Stimulated activated CD8-positive, alpha-beta memory T cell treated with anti-CD3 and anti-CD28 coated beads, Interleukin-2, amount 100 ng/mL, for 48 hours (primary cell): Measurements from ENCODE around the gene GPAT2.
"Not testable (repeated sequence)": the region's sequence is repeated elsewhere in the genome, so short reads cannot be mapped to it uniquely, and the experiment has no call there.

Experiments
- DNase-seq, 2 donors: peaks; one replicate each; pipeline ENCODE4 v3.0.0-alpha.2; 2020; ENCODE audit warnings: low read depth in 2 of 2

GPAT2 gene, protein sequence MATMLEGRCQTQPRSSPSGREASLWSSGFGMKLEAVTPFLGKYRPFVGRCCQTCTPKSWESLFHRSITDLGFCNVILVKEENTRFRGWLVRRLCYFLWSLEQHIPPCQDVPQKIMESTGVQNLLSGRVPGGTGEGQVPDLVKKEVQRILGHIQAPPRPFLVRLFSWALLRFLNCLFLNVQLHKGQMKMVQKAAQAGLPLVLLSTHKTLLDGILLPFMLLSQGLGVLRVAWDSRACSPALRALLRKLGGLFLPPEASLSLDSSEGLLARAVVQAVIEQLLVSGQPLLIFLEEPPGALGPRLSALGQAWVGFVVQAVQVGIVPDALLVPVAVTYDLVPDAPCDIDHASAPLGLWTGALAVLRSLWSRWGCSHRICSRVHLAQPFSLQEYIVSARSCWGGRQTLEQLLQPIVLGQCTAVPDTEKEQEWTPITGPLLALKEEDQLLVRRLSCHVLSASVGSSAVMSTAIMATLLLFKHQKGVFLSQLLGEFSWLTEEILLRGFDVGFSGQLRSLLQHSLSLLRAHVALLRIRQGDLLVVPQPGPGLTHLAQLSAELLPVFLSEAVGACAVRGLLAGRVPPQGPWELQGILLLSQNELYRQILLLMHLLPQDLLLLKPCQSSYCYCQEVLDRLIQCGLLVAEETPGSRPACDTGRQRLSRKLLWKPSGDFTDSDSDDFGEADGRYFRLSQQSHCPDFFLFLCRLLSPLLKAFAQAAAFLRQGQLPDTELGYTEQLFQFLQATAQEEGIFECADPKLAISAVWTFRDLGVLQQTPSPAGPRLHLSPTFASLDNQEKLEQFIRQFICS

DNA sequence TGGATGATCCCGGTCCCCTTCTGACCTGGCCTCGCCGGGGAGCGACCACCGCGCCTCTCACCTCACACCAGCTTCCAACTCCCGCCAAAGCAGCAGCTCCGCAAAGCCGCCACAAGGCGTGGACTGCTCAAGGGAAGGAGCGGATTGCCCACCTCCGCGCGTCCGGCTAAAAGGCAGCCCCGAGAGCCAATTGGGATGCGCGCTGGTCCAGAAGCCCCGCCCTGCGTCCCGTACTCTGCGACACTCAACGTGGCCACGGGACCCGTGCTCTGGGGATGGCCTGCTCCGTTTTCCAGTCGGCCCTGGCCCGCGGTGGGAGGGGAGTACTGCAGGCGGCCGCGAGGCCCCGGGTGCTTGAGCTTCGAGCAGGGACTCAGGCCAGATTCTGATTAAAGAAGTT lies at the start of gene GPAT2:
TSS of gene GPAT2 (minus strand) at position 125 of the 400 bp plus-strand sequence. CDS start 2,557 bp downstream, outside the sequence.
- DNase-seq = not testable (repeated sequence)

- no peak for DNase-seq
Measured at GRCh38 chr2:96083989-96084857, 49.5 kb upstream of the GPAT2 start.

DNA sequence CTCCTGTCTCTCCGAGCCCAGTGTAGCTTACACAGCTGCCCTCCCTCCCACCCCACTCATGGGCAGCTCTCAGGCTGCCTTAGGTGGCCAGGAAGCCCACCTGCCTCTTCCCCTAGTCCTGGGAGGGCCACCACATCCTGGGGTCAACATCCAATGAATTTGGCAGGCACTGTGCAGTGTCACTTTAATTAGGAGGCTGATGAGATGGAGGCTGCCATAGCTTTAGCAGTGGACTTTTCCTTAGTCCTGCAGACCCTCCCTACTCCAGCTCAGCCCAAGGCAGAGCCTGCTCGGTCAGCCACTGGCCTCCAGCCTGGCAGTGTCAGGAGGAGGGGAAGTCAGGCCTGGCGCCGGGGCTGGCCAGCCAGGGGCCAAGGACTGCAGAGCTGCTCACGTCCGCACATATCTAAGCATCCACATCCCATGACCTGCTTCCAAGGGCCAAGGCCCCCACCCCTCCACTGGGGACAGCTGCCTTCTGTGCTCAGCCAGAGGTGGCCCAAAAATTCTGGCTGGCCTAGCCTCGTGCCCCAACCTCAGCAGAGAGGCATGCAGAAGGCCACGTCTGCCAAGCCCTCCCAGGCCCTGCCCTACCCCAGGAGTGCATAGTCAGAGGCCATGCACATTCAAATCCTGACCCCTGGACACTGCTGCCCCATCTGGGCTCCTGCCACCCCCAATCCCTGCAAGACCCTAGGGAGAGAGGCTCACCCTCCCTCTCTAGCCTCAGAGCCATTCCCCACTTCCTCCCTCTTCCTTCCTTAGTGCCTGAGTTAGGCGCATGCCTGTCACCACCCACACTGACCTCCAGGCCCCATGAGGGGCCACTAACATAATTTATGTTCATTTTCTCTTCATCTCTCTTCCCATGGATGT lies 48.6 kb upstream of the GPAT2 start:
- DNase-seq = no peak

DNA sequence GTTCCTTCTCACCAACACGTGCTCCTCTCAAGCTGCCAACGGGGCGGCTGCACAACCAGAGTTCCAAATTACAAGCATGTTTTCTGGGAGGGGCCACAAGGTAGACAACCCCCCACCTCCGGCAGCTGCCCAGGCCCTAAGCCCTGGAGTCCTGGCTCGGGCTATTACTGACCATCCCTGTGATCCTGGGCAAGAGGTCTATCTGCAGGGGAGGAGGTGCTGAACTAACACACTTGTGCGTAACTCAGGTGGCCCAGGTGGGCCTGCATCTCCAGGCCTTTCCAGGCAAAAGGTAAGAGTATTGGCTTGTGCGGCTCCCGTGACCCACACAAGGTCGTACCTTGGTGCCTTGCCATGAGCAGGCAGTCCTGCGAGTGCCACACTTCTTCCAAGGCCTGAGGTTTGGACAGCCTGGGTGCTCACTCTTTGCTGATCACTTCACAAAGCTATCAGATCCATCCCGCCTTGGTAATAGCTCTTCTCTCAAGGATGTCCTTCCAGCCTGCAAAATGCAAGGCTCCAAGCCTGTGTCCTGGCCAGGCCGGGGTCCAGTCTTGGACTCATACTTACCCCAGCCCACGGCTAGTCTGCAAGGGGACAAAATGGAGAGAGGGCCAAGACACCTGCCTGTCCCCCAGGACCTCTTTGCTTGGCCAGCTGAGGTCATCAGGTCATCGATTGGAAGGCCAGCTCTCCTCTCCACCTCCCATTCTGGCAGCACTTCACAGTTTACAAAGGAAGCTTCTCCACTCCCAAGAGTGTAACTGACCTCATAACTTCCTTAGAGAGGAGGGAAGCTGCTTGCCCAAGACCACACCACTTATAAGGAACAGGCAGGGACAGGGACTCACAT lies 47.7 kb upstream of the GPAT2 start:
- no peak for DNase-seq

- no peak for DNase-seq
Measured at GRCh38 chr2:96081042-96081441, 46.3 kb upstream of the GPAT2 start.

DNA sequence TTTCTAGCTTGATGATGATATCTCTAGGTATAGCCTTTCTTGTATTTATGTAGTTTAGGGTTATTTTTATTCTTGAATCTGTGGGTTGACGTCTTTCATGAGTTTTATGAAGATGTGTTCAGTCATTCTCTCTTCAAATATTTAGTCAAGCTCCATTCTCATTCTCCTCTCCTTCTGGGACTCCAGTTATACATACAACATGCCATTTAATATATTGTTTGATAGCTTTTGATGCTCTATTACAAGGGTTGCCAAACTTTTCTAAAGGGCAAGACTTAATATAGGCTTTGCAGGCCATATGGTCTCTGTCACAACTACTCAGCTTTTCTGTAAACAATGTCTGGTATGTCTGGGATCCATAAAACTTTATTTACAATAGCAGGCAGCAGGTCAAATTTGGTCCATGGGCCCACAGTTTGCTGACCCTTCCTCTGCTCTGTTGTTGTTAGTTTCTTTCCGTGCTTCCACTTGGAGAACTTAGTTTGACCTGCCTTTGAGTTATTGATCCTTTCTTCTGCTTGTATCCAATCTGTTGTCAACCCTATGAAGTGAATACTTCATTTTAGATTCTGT lies 40.6 kb upstream of the GPAT2 start:
- no peak for DNase-seq

GRCh38 chr2:96074156-96074555 lies 39.4 kb upstream of the GPAT2 start:
- no peak for DNase-seq

- no peak for DNase-seq
Measured at GRCh38 chr2:96073170-96073775, 38.6 kb upstream of the GPAT2 start.

GRCh38 chr2:96072746-96073145 lies 38.0 kb upstream of the GPAT2 start:
- no peak for DNase-seq

GRCh38 chr2:96071977-96072491 lies 37.3 kb upstream of the GPAT2 start:
- DNase-seq = not testable (repeated sequence)

GRCh38 chr2:96071087-96071976 lies 36.6 kb upstream of the GPAT2 start:
- not testable (repeated sequence) for DNase-seq

GRCh38 chr2:96070351-96070750 lies 35.6 kb upstream of the GPAT2 start:
- not testable (repeated sequence) for DNase-seq

DNA sequence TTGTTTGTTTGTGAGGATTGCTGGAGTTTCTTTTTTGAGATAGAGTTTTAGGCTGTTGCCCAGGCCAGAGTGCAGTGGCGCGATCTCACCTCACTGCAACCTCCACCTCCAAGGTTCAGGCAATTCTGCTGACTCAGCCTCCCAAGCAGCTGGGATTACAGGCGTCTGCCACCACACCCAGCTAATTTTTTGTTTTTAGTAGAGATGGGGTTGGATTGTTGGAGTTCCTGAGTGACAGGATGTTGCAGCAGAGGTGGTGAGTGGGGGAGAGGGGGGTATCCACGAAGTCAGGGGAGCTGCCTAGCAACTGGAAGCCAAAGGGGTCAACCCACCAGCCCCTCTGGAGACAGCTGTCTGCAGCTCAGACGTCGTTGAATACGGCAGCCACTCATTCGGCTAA lies 35.2 kb upstream of the GPAT2 start:
- not testable (repeated sequence) for DNase-seq

DNA sequence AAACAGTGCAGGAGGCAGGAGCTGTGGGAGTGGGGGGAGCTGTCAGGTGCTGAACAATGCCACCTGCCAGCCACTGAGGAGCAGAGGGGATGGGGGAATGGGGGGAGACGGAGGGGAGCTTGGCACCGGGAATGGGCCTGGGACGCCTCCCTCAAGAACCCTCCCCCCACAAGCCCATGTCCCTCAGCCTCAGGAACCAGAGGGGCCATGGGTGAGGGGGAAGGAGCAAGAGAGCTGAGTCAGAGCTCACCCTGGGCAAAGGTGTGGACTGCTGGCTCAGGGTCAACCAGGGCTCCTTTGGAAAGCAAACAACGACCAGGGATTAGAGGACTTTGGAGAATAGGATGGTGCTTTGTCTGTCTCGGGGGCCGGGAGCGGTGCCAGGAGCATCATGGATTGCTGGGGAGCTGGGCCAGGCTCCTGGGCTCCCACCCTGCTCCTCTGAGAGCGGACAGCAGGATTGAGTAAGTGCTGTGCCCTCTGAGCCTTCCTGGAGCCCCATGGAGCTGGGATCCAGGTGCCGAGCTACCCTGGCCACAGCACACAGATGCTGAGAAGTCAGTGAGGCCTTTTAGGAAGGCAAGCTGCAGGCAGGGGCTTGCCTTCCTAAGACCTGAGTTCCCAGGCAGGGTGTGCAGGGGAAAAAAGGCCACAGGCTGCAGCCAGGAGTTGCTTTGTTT lies 33.3 kb upstream of the GPAT2 start:
- not testable (repeated sequence) for DNase-seq

GRCh38 chr2:96067098-96067660 lies 32.5 kb upstream of the GPAT2 start:
- not testable (repeated sequence) for DNase-seq

DNA sequence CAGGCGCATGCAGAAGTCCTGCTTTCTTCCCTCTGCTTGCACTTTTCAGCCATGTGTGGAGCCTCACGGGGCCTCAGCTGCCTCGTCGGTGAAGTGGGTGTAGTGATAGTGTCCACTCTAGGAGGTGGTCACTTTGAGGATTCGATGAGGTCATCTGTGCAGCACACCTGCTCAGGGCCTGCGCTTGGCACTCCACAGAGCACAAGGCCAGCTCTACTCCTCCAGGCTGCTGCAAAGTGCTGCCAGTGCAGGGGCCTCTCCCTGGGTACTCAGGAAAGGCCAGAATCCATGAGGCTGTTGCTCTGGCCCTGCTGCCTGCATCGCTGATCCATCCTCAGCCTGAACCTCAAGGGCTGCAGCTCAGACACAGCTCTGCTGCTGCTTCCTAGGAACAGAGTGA lies 31.8 kb upstream of the GPAT2 start:
- DNase-seq = not testable (repeated sequence)

DNA sequence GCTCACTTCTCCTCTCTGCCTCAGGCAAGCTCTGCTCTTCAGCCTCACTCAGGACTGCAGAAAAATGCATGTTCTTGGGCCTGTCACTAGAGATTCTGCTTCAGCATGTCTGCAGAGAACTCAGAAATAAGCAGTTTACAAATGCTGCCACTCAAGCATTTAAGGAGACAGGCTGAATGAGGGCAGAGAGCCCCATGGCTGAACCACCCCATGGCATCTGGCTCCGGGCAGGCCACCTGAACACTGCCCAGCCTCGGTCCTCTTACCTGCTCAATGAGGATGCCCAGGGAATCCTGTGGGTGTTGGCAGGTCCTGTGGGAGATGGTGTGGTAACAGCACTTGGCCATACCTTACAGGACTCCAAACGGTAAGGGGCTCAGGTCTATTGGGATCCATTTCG lies 31.2 kb upstream of the GPAT2 start:
- not testable (repeated sequence) for DNase-seq
